HG03139 (cell line): ENCODE measurements around the gene HDAC9.

Source experiments
- ATAC-seq: cut with Tn5 transposase; IDR thresholded peaks from one replicate; pipeline ENCODE4 v1.9.1; 2021; ENCODE audit not compliant: unreplicated experiment

The HDAC9 gene

GRCh38 chr7:18521945-18522566 is 26.5 kb downstream of the HDAC9 start:
- ATAC-seq: peak; percentile 62

- ATAC-seq: no peak
Measured at GRCh38 chr7:18524248-18524647, 28.7 kb downstream of the HDAC9 start.

DNA sequence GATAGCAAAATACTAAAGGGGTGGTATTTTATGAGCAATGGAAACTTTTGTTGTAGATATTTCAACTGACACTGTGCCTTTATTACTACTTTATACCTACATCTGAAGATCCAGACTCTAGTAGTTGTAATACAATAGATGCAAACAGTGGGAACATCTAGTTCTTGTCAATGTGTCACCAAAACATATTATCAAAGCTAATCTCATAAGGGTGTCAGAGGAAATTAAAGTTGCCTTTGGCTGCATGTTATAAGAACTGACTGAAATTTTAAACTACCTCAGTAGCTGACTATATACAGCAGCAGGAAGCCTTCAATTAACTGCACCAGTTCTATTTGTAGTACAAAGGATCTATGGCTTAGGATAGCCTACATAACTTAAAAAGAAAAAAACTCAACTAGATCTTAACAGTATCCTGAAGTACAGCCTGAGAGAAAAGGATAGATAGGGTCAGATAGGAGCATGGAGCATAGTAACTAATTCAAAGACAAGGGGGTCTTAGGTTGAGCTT is 30.9 kb downstream of the HDAC9 start:
- no peak for ATAC-seq

DNA sequence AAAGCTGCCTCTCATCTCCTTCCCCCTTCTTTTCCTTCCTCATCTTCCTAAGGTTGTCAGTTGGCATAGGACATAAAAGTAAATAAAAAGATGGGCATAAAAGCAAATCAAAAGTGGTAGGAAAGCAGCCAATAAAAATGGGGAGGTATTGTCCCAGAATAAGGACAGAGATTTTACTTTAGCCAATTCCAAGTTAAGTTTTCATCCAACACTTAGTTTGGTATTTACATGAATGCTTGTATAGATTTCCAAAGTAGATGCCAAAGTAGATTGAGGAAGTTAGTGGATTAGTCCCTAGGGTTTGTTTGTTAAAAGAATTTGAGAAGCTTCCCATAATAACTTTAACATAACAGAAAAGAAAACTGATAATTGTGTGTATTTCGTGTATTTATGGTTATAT is 33.7 kb downstream of the HDAC9 start:
- no peak for ATAC-seq

DNA sequence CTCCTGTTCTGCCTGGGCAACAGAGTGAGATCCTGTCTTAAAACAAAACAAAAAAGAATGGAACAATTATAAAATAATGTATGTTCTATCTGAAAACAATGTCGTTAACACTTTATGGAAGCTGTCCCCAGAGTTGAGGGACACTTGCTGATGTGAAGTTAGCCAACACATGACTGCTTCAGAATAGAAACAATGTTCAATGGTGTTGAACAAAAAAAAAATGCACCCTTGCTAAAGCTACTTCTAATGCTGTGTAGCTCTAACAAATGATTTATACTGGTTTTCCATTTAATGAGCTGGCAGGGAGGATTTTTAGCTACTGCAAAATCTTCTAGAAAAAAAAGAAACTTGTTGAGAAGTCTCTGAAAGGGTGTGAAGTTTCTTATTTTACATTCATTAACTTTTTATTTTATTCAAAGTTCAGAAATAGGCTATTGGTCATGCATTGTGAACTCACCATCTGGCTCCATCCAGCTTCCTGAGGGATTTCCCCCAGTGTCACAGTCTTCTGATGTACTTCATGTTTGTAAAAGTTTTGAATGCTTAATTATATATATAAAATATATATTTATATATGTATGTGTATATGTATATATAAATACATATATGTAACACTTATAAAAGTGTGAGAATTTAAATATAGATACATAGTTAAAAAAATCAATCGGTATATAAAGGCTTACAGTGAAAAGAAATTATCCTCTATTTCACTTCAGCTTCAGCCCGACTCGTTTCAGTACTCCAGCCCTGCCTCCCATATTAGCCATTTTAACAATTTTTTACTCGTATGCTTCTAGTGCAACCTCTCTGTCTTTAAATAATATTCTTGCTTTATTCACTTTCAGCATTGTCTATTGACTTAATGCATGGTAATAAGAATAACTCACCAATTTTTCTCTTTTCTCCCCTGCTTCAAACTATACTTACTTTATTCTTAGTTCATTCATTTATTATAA is 35.0 kb downstream of the HDAC9 start:
- peak; percentile 74 for ATAC-seq

GRCh38 chr7:18531539-18531938 is 36.0 kb downstream of the HDAC9 start:
- no peak for ATAC-seq

- no peak for ATAC-seq
Measured at GRCh38 chr7:18532813-18533212, 37.3 kb downstream of the HDAC9 start.

GRCh38 chr7:18534481-18534880 is 38.9 kb downstream of the HDAC9 start:
- ATAC-seq: no peak

DNA sequence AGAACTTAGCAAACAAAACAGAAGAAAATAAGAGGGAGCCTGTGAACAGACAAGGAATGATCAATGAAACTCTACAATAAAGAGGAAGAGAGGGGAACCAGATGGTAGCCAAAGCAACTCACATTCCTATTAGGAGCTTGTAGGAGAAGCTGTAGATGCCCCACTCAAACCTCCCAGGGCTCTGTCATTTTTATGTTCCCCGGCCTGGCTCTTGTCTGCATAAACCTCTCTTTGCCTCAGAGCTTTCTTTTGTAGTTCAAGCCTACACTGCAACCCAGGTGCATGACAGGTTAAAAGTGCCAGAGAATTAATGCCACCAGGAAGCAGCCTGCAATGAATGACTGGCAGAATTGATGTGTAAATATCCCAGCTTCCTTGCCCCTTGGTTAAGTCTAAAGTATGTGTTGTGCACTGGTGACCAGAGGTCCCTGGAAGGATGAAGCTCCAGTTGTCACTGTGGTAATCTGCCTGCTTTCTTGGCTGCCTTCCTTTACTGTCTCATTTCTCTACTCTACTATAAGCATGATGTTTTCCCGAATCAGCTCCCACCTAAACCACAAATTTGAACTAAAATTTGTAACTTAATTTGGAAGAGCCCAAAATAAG is 40.4 kb downstream of the HDAC9 start:
- ATAC-seq: no peak

DNA sequence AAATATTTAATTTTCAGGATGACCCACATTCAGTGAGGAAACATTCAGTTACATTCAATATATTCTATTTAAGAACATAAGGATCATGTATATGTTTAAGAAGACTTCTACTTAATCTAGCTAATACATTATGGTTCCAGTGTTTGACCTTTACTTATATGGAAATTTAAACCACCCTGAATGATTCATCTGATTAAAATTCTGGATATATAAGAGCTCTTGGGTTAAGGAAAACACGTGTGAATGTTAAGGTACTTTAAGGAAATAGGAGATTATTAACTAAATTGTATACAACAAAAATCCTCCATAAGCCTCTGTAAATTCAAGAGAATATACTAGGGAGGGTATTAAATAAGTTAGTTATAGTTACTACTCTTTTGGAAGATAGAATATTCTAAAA is 40.9 kb downstream of the HDAC9 start:
- no peak for ATAC-seq

GRCh38 chr7:18538554-18539250 is 43.2 kb downstream of the HDAC9 start:
- peak; percentile 50 for ATAC-seq

DNA sequence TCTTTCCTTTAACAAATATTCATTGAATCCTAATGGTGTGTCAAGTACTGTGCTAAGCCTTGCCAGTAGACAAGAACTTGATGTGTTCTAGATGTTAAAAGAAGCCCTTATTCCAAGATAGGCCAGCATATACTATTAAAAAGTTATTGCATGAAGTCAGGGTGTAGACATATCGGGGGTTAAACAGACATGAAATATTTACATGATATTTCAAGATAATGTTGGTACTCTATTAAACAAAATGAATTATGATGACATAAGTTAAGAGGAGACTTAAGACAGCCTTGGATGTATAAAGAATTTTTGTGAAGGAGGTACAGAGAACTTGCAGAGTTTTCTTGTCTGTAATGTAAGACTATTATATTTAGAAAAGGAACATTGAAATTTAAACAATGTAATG is 44.8 kb downstream of the HDAC9 start:
- no peak for ATAC-seq

GRCh38 chr7:18541181-18541870 is 45.8 kb downstream of the HDAC9 start:
- no peak for ATAC-seq

DNA sequence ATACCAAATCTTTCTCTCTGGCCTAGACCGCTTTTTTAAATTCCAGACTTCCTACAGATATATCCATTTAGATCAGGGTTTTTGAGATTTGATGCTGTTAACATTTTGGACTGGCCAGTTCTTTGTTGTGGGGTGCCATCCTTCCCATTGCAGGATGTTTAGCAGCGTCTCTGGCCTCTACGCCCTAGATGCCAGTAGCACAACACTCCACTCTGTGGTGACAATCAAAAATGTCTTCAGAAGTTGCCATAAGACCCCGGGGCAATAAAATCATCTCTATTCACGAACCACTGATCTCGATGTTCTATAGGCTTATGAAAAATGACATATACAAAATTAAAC is 46.3 kb downstream of the HDAC9 start:
- no peak for ATAC-seq

DNA sequence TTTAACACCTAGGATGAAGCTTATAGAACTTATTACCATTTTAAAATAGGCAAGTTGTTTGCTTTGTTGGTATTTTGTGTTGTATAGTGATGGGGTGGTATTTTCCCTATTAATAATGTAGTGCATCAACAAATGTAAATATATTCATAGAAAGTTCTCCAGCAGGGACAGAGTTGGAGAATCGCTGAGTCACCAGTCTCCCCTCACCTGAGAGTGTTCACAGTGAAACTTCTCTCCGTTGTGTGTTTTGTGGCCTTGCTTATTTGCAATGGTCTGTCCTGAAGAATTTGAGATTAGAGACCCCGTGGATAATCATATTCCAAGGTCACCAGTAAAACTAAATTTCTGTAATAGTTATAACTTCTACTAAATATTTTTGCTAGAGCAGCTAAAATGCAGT is 51.0 kb downstream of the HDAC9 start:
- ATAC-seq: no peak

GRCh38 chr7:18547509-18548187 is 52.1 kb downstream of the HDAC9 start:
- ATAC-seq: peak; percentile 74

DNA sequence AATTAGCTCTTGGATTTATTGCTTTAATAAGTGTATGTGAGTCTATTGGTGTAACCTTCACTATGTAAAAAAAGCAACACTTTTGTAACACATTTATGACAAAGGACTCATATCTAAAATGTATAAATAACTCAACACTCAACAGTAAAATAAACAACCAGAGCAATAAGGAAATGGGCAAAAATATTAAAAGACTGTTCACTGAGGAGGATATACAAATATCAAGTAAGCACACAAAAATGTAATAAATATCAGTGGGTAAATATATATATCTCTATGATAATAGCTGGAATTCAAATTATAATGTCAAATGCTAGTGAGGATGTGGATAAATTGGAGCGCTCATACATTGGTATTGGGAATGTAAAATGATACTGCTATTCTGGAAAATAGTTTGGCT is 53.0 kb downstream of the HDAC9 start:
- no peak for ATAC-seq

- no peak for ATAC-seq
Measured at GRCh38 chr7:18550574-18550973, 55.0 kb downstream of the HDAC9 start.

- ATAC-seq: no peak
Measured at GRCh38 chr7:18552316-18552916, 56.9 kb downstream of the HDAC9 start.
